ENCODE results near the gene CCDC107. TPM values are rescaled to one million over a fixed set of nuclear protein-coding genes. Genes with fewer than 3 reads are reported as not detected.

The CCDC107 gene
- total RNA-seq, 1 experiment from 2014 or later, result 12.0 TPM

GRCh38 chr9:35686222-35687203, 28.4 kb downstream of the CCDC107 start:
- Histone ChIP-seq H3T11ph (ENCODE audit: low read length) (no peak overlapping the region), H2BK12ac (ENCODE audit: insufficient read length, low read depth, low read length) (no peak overlapping the region), H4K91ac (ENCODE audit: insufficient read length, low read depth, low read length) (no peak overlapping the region), H3K14ac (ENCODE audit: insufficient read depth, low read length) (no peak overlapping the region), H2BK120ac (ENCODE audit: low read depth, low read length, poor library complexity, severe bottlenecking) (no peak overlapping the region), H3K4me2 (ENCODE audit: insufficient read depth, insufficient read length, low read length) (no peak overlapping the region), H3K23me2 (ENCODE audit: insufficient read length, low read depth, low read length, poor library complexity, severe bottlenecking) (peaks cover 6% of the 10 kb centered on the region), H3K79me1 (ENCODE audit: insufficient read depth, low read depth, low read length, poor library complexity, severe bottlenecking) (no peaks in the 10 kb centered on the region), H3K27ac (ENCODE audit: insufficient read length, low read depth, low read length) (no peak overlapping the region), H3K23ac (ENCODE audit: insufficient read length, low read depth, low read length) (no peak overlapping the region), H2BK15ac (ENCODE audit: low read depth, low read length) (no peak overlapping the region), H3K9ac (ENCODE audit: extremely low read depth, insufficient read length, low read length) (no peak overlapping the region), H3K27me3 (ENCODE audit: insufficient read depth, low read length) (no peaks in the 10 kb centered on the region), H3K4ac (ENCODE audit: low read depth, low read length) (no peak overlapping the region), H3K79me2 (ENCODE audit: insufficient read depth, low read length) (no peaks in the 10 kb centered on the region; the same call in 1 of the 2 replicates), H4K8ac (replicated peaks; ENCODE audit: insufficient read length, low read depth, low read length) (no peak overlapping the region), H3K56ac (ENCODE audit: insufficient read length, low read depth, low read length) (no peak overlapping the region), H3K4me1 (ENCODE audit: insufficient read depth, low read length) (peaks cover 3% of the 10 kb centered on the region), H2AK5ac (ENCODE audit: insufficient read length, low read length) (no peak overlapping the region), H3K18ac (ENCODE audit: insufficient read length, low read depth, low read length) (no peak overlapping the region), H3K9me3 (ENCODE audit: control insufficient read depth, low read depth, low read length) (no peaks in the 10 kb centered on the region), H2BK5ac (ENCODE audit: insufficient read length, low read length) (no peak overlapping the region), H2AFZ (ENCODE audit: low read length) (no peak overlapping the region), H2BK20ac (ENCODE audit: low read depth, low read length, poor library complexity, severe bottlenecking) (no peak overlapping the region), H4K5ac (ENCODE audit: insufficient read length, low read depth, low read length) (no peak overlapping the region), H4K20me1 (ENCODE audit: control insufficient read depth, insufficient read depth, insufficient read length) (no peaks in the 10 kb centered on the region)
- TF ChIP-seq, protein P1, sequence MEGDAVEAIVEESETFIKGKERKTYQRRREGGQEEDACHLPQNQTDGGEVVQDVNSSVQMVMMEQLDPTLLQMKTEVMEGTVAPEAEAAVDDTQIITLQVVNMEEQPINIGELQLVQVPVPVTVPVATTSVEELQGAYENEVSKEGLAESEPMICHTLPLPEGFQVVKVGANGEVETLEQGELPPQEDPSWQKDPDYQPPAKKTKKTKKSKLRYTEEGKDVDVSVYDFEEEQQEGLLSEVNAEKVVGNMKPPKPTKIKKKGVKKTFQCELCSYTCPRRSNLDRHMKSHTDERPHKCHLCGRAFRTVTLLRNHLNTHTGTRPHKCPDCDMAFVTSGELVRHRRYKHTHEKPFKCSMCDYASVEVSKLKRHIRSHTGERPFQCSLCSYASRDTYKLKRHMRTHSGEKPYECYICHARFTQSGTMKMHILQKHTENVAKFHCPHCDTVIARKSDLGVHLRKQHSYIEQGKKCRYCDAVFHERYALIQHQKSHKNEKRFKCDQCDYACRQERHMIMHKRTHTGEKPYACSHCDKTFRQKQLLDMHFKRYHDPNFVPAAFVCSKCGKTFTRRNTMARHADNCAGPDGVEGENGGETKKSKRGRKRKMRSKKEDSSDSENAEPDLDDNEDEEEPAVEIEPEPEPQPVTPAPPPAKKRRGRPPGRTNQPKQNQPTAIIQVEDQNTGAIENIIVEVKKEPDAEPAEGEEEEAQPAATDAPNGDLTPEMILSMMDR (conservative IDR thresholded peaks at IDR 0.05), result no peak
- H3K9me3 Mint-ChIP-seq, result peaks cover 0 to 2% of the 10 kb centered on the region in 2 experiments; a peak in 2 of 5 replicates
- peak overlapping the region in 1 of 3 experiments; percentile 85; a peak in 3 of 7 replicates for H3K27ac Mint-ChIP-seq
- peaks cover 43 to 69% (median 64%) of the 10 kb centered on the region in 3 experiments for H3K36me3 Mint-ChIP-seq (ENCODE audit: insufficient read depth in 1 of 3, low read depth in 3 of 3)
- WGBS (ENCODE audit: extremely low coverage, insufficient read length, low lambda C conversion rate), result no CpG with 5 or more reads among the region's 11 CpGs
- H3K4me3 Mint-ChIP-seq, result peak overlapping the region in 1 of 2 experiments; percentile 40; a peak in 1 of 5 replicates
- no peak for DNase-seq
- H3K27me3 Mint-ChIP-seq (ENCODE audit: low read depth), result no peaks in the 10 kb centered on the region
- peaks cover 27 to 30% of the 10 kb centered on the region in 2 experiments for H3K4me1 Mint-ChIP-seq

All from H9 (cell line).